Upper lobe of right lung (tissue), 1 donor: ENCODE results near the gene SERPINA4. TPM values are rescaled to one million over a fixed set of nuclear protein-coding genes. Genes with fewer than 3 reads are reported as not detected.

ENCODE experiments used
- ATAC-seq: fragments of 200-7000 bp; cut with Tn5 transposase; one replicate; pipeline ENCODE4 v1.9.1; 2020; ENCODE audit warnings: mild to moderate bottlenecking, moderate library complexity
- DNase-seq: peaks from one replicate; pipeline ENCODE4 v3.0.0-alpha.2; 2020
- H3K27ac ChIP-seq: fragments of 200-600 bp; one replicate; pipeline ENCODE4 v1.8.0; 2022
- H3K27me3 ChIP-seq: fragments of 200-600 bp; one replicate; pipeline ENCODE4 v1.8.0; 2022; ENCODE audit warnings: mild to moderate bottlenecking
- H3K36me3 ChIP-seq: fragments of 200-600 bp; one replicate; pipeline ENCODE4 v1.8.0; 2022
- H3K4me1 ChIP-seq: fragments of 200-600 bp; one replicate; pipeline ENCODE4 v1.8.0; 2022
- H3K4me3 ChIP-seq: fragments of 200-600 bp; one replicate; pipeline ENCODE4 v1.8.0; 2022; ENCODE audit warnings: mild to moderate bottlenecking
- H3K9me3 ChIP-seq: fragments of 200-600 bp; one replicate; pipeline ENCODE4 v1.8.0; 2022
- CTCF ChIP-seq: fragments of 200-600 bp; IDR thresholded peaks from one replicate; pipeline ENCODE4 v1.8.0; 2022; ENCODE audit warnings: antibody characterized with exemption
- intact Hi-C: fragments of 100-400 bp; cut with DNase I; formaldehyde crosslinking; loops from one replicate; pipeline ENCODE4 v1.11.0; 2022
- long read RNA-seq: library from polyadenylated mRNA; unstranded; transcript quantifications from one replicate; pipeline ENCODE4 v2.0.0, GENCODE V29; 2021
- total RNA-seq: library from RNA; stranded (reverse); fragmentation: NEBNext Ultra II Directional; extraction: Animal tissue kit (Norgen Biotek cat#: 25700); gene quantifications from one replicate; pipeline ENCODE4 v1.2.1, GENCODE V29; 2021
- donor health status: DM: no; HTN: yes; CAD: no; lungs with severe emphysema.

The SERPINA4 gene
- not detected for total RNA-seq
- long read RNA-seq, result 0 reads

GRCh38 chr14:94560751-94561655 lies at the start of gene SERPINA4:
SERPINA4 (plus strand) TSS chr14:94561442; CDS start chr14:94563483, 2,041 bp downstream.
- TF ChIP-seq CTCF, result no peak
- intact Hi-C loops, result no loop called here
- Histone ChIP-seq H3K9me3 (no peaks in the 10 kb centered on the region), H3K4me1 (no peaks in the 10 kb centered on the region), H3K27ac (no peak within 1 kb of the TSS), H3K27me3 (peaks cover 4% of the 10 kb centered on the region), H3K36me3 (no peaks in the 10 kb centered on the region), H3K4me3 (no peak within 1 kb of the TSS)
- no peak for ATAC-seq
- DNase-seq, result no peak

GRCh38 chr14:94514351-94514750 lies 46.9 kb upstream of the SERPINA4 start:
- Histone ChIP-seq H3K9me3 (no peaks in the 10 kb centered on the region), H3K4me3 (no peak overlapping the region), H3K27me3 (peaks cover 6% of the 10 kb centered on the region), H3K4me1 (no peaks in the 10 kb centered on the region), H3K36me3 (no peaks in the 10 kb centered on the region), H3K27ac (no peak overlapping the region)
- ATAC-seq (no peak), DNase-seq (no peak)
- intact Hi-C loops, result no loop called here
- no peak for TF ChIP-seq CTCF

GRCh38 chr14:94515426-94515825 lies 45.8 kb upstream of the SERPINA4 start:
- no peak for DNase-seq
- H3K27ac ChIP-seq, result no peak overlapping the region
- no peak for ATAC-seq
- H3K36me3 ChIP-seq, result no peaks in the 10 kb centered on the region
- intact Hi-C loops, result no loop called here
- no peaks in the 10 kb centered on the region for H3K27me3 ChIP-seq
- no peaks in the 10 kb centered on the region for H3K4me1 ChIP-seq
- no peak overlapping the region for H3K4me3 ChIP-seq
- H3K9me3 ChIP-seq, result no peaks in the 10 kb centered on the region
- no peak for TF ChIP-seq CTCF

- no peak for TF ChIP-seq CTCF
- Histone ChIP-seq H3K4me3 (no peak overlapping the region), H3K4me1 (no peaks in the 10 kb centered on the region), H3K27ac (no peak overlapping the region), H3K27me3 (no peaks in the 10 kb centered on the region), H3K36me3 (no peaks in the 10 kb centered on the region), H3K9me3 (no peaks in the 10 kb centered on the region)
- DNase-seq (no peak), ATAC-seq (no peak)
- intact Hi-C loops, result no loop called here
These were observed 45.4 kb upstream of the SERPINA4 start for GRCh38 chr14:94515856-94516255.

- H3K4me3 ChIP-seq, result no peak overlapping the region
- DNase-seq (no peak), ATAC-seq (no peak)
- no peak overlapping the region for H3K27ac ChIP-seq
- TF ChIP-seq CTCF, result no peak
- no peaks in the 10 kb centered on the region for H3K9me3 ChIP-seq
- H3K27me3 ChIP-seq, result no peaks in the 10 kb centered on the region
- intact Hi-C loops, result no loop called here
- H3K4me1 ChIP-seq, result no peaks in the 10 kb centered on the region
- no peaks in the 10 kb centered on the region for H3K36me3 ChIP-seq
These were observed 44.0 kb upstream of the SERPINA4 start for GRCh38 chr14:94517248-94517640.
